ENCODE data around the gene STON2. TPM values are rescaled to one million over a fixed set of nuclear protein-coding genes. Genes with fewer than 3 reads are reported as not detected.

The STON2 gene
- total RNA-seq, 1 experiment from 2014 or later: not detected

- no peak overlapping the region for H3K4me3 ChIP-seq
- no peaks in the 10 kb centered on the region for H3K27me3 ChIP-seq
- H3K36me3 ChIP-seq: no peaks in the 10 kb centered on the region
- no peaks in the 10 kb centered on the region for H3K9me3 ChIP-seq
- DNase-seq: no peak
These were observed 90.6 kb downstream of the STON2 start for GRCh38 chr14:81309511-81309910.

- H3K4me3 ChIP-seq: no peak overlapping the region
- no peak for DNase-seq
- no peaks in the 10 kb centered on the region for H3K36me3 ChIP-seq
- no peaks in the 10 kb centered on the region for H3K27me3 ChIP-seq
- H3K9me3 ChIP-seq: no peaks in the 10 kb centered on the region
These were observed 94.4 kb downstream of the STON2 start for GRCh38 chr14:81305743-81306142.

DNA sequence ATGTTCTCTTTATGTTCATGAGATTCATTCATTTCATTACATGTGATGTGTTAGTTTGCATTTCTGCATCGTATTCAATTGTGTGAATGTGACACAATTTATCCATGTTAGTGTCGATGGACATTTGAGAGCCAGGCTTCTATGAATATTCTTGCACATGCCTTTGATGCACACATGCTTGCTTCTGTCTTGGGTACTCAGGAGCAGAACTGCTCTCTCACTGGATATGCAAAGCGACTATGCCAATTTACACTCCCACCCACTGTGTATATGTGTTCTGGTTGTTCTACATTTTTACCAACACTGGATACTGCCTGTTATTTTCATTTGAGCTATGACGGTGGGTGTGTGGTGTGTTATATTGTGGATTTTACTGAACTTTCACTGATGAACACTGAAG lies 95.1 kb downstream of the STON2 start:
- Histone ChIP-seq H3K4me3 (no peak overlapping the region), H3K9me3 (no peaks in the 10 kb centered on the region), H3K27me3 (no peaks in the 10 kb centered on the region), H3K36me3 (no peaks in the 10 kb centered on the region)
- DNase-seq: no peak

- Histone ChIP-seq H3K27me3 (no peaks in the 10 kb centered on the region), H3K9me3 (no peaks in the 10 kb centered on the region), H3K36me3 (no peaks in the 10 kb centered on the region), H3K4me3 (no peak overlapping the region)
- DNase-seq: no peak
These were observed 96.7 kb downstream of the STON2 start for GRCh38 chr14:81303258-81303935.

GRCh38 chr14:81302638-81303037 lies 97.5 kb downstream of the STON2 start:
- no peak for DNase-seq
- Histone ChIP-seq H3K36me3 (no peaks in the 10 kb centered on the region), H3K4me3 (no peak overlapping the region), H3K9me3 (no peaks in the 10 kb centered on the region), H3K27me3 (no peaks in the 10 kb centered on the region)

- no peaks in the 10 kb centered on the region for H3K9me3 ChIP-seq
- no peak overlapping the region for H3K4me3 ChIP-seq
- no peaks in the 10 kb centered on the region for H3K36me3 ChIP-seq
- H3K27me3 ChIP-seq: no peaks in the 10 kb centered on the region
- no peak for DNase-seq
These were observed 98.3 kb downstream of the STON2 start for GRCh38 chr14:81301813-81302212.

DNA sequence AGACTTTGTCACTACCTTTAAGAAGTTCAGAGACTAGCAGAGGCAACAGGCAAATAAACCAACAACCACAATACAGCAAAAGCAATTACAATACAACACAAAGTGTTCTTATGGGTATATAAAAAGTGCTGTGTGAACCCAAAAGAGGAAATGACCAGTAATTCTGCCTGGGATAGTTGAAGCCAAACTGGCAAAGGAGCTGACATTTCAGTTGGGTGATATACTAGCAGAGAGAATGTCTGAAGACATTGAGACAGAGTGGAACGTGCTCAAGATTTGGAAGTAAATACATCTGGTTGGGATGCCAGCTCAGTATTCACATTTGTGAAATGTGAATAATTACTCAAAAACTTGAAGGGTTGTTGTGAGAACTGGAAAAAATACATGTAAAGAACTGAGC lies 98.8 kb downstream of the STON2 start:
- Histone ChIP-seq H3K9me3 (no peaks in the 10 kb centered on the region), H3K27me3 (no peaks in the 10 kb centered on the region), H3K4me3 (no peak overlapping the region), H3K36me3 (no peaks in the 10 kb centered on the region)
- no peak for DNase-seq

DNA sequence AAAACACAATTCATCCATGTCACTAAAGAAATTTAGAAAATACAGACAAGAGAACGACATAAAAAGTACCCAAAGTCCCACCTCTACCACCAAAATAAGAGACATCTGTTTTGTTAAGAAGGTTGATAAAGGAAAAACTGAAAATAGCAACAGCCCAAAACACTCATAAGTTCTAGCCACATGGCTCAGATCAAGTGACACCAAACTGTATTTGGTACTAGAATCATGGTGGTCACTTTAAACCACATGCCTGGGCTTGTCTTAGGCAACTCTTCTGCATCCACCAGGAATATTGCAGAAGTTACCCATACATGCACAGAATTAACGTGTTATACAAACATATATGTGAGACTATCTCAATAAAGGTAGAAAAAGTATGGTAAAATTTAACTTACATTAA lies 101.2 kb downstream of the STON2 start:
- no peak overlapping the region for H3K4me3 ChIP-seq
- DNase-seq: no peak

GRCh38 chr14:81298122-81298521 lies 102.0 kb downstream of the STON2 start:
- H3K27me3 ChIP-seq: no peaks in the 10 kb centered on the region
- DNase-seq: no peak
- no peaks in the 10 kb centered on the region for H3K9me3 ChIP-seq
- H3K36me3 ChIP-seq: no peaks in the 10 kb centered on the region
- no peak overlapping the region for H3K4me3 ChIP-seq

More for the DNA sequence above, 101.2 kb downstream of the STON2 start:
- Histone ChIP-seq H3K27me3 (no peaks in the 10 kb centered on the region), H3K36me3 (no peaks in the 10 kb centered on the region), H3K9me3 (no peaks in the 10 kb centered on the region)

DNA sequence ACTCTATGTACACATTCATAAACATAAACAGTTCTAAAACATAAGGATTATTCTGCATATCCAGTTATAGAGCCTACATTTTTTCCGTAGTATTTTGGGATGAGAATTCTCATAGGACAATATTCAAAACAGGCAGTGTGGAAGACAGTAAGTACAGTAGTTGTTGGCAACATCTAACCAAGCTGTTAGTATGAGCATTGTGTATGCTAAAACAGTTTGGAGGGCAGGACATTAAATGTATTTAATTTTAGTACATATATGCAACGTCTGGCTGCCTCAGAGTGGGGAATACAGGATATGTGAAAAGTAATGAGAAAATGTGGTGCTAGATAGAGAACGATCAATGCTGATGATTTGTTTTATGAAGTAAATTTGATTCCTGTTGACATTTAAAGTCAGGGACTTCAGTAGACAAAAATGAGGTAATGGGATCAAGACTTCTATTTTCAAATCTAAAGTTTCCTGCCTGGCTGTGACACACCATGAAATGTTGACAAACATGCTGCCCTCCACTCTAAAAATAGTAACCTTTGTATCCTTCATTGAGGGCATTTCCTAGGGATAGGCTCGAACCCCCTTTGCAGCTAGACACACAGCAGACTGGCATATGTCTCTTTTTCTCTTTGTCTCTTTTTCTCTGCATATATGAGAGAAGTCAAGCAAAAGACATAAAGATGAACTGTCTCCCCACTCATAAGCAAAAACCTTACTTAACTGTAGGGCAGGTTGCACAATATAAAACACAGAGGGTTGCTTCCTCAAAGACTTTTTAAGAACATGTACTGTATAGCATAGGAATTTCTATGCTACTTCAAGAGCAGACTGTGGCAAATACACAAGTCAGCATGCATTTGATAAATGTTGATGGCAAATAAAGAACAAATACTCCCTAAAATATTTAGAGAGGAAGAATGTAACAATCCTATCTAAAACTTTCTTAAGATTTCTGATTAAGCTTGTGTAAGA lies 103.9 kb downstream of the STON2 start:
- no peaks in the 10 kb centered on the region for H3K36me3 ChIP-seq
- no peaks in the 10 kb centered on the region for H3K9me3 ChIP-seq
- no peaks in the 10 kb centered on the region for H3K27me3 ChIP-seq
- no peak overlapping the region for H3K4me3 ChIP-seq
- DNase-seq: no peak

DNA sequence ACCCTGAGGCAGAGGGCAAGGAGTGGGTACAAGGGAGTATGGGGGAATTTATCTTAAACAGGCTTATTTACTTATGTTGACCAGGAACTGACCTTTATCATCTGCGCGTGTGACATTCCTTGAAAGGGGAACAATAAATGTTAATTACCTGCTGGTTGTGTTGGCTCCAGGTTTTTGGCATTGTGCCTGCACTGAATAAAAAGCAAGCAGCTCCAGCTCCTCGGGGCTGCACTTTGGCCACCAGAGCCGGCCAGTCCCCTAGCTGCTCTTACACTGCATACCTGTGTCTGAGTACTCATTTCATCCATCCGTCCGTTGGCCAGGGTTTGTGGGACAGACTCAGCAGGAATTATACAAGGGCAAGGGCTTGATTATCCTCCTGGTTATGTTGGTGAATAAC lies 110.6 kb downstream of the STON2 start:
- Histone ChIP-seq H3K9me3 (no peaks in the 10 kb centered on the region), H3K4me3 (no peak overlapping the region), H3K36me3 (no peaks in the 10 kb centered on the region), H3K27me3 (no peaks in the 10 kb centered on the region)
- no peak for DNase-seq

DNA sequence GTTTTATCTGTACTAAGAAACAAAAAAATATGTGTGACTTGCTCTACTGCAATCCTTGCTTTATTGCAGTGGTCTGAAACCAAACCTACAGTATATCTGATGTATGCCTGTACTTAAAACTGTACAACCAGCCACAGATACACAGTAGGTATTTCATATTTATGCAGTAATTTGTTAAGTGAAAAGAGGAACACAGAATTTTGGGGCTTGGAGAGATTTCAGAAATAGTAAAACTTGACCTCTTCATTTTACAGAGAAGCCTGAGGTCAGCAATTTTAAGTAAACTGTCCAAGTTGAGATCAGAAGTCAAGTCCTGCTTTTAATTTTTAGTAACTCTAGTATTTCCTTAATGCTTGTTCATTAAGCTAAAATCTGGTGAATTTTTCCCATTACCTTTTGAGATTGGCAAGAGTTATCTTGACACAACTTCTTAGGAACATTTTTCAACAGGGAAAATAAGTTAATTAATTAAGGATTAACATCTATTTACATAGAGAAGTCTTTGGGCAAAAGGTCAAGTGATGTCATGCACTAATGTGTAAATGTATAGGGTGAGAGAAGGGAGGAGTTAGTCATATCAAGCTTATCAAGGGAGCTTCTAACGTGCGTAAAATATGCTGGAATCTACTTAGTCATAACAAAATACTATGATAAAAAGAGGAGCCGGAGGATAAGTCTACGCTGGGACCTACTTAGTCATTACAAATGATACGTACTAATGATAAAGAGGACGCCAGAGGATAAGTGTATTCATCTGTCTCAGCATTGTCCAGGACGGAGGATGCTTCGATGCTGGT lies 113.4 kb downstream of the STON2 start:
- no peaks in the 10 kb centered on the region for H3K9me3 ChIP-seq
- no peaks in the 10 kb centered on the region for H3K27me3 ChIP-seq
- no peak overlapping the region for H3K4me3 ChIP-seq
- no peaks in the 10 kb centered on the region for H3K36me3 ChIP-seq
- DNase-seq: no peak

- no peak overlapping the region for H3K4me3 ChIP-seq
- H3K9me3 ChIP-seq: no peaks in the 10 kb centered on the region
- no peaks in the 10 kb centered on the region for H3K36me3 ChIP-seq
These were observed 114.9 kb downstream of the STON2 start for GRCh38 chr14:81285245-81285644.

DNA sequence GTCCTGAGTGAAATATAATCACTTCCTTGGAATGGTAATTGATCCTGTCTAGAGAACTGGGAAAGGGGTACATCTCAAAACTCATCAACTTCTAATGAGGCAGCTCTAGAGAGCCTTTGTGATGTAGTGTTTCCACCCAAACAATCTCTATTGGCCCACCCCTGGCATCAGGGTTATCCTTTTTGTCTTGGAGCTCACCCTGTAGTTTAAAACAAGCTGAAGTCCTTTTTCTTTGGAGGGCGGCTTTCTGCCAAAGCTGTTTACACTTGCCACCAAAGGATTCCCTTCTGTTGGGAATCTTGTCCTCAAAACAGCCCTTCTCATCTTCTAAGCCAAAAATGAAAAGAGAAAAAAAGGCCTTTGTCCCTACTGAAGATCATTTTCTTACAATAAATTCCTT lies 118.8 kb downstream of the STON2 start:
- H3K36me3 ChIP-seq: no peaks in the 10 kb centered on the region
- no peak overlapping the region for H3K4me3 ChIP-seq
- no peak for DNase-seq
- H3K27me3 ChIP-seq: no peaks in the 10 kb centered on the region
- H3K9me3 ChIP-seq: no peaks in the 10 kb centered on the region

More at GRCh38 chr14:81285245-81285644, 114.9 kb downstream of the STON2 start:
- DNase-seq: no peak
- no peaks in the 10 kb centered on the region for H3K27me3 ChIP-seq

DNA sequence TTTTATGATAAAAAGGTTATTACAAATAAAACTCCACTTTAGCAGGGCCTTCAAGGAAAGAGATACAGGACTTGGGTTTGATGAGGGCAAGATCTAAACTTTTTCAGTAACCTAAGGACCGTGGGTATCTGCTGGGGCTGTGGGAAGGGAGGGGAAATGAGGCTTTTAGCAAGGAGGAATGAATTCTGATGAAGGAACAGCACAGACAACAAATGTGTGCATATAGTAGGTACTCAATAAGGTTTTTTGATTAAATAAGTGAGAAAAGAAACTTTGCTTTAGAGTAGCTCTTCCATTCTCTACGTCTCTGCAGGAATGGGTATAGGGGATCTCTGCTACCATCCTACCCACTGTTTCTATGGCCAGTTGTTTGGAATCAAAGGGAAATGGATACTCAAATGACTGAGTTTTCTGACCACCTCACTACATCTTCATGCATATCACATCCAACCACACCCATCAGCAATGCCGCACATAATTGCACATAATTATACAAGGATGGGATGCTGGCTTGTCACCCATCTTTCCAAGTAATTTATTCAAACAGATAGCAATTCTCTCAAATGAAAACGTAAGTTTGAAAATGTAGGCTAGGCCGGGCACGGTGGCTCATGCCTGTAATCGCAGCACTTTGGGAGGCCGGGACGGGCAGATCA lies 119.9 kb downstream of the STON2 start:
- H3K4me3 ChIP-seq: no peak overlapping the region
- no peaks in the 10 kb centered on the region for H3K27me3 ChIP-seq
- DNase-seq: no peak

GRCh38 chr14:81277096-81277495 lies 123.0 kb downstream of the STON2 start:
- DNase-seq: no peak
- Histone ChIP-seq H3K36me3 (no peaks in the 10 kb centered on the region), H3K4me3 (no peak overlapping the region), H3K27me3 (no peaks in the 10 kb centered on the region), H3K9me3 (no peaks in the 10 kb centered on the region)

More for the DNA sequence above, 119.9 kb downstream of the STON2 start:
- Histone ChIP-seq H3K36me3 (no peaks in the 10 kb centered on the region), H3K9me3 (no peaks in the 10 kb centered on the region)
